ENCODE results near the gene ZBTB7C. TPM values are rescaled to one million over a fixed set of nuclear protein-coding genes. Genes with fewer than 3 reads are reported as not detected.

Gene ZBTB7C
- total RNA-seq, 1 donor from 2014 or later: 0.11 TPM

DNA sequence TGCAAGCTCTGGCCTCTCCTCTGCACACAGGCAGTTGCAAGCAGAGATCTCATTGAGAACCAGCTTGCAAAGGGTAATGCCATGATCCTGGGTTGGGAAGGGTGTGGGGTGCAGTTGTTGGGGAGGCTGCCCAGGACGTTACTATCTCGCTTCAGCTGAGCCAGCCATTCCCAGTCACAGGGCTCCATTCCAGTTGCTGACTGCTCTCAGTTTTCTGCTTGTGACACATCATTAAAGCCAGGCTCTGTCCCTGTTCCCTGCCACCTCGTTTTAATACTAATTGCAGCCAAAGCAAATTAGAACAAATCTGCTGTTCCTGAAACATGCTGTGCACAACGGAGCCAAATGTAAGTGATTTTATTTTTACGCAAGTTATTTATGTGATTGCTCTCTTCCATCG lies 416.2 kb downstream of the ZBTB7C start:
- no peak overlapping the region for H3K27ac Mint-ChIP-seq (ENCODE audit: unreplicated experiment)
- H3K4me3 Mint-ChIP-seq (ENCODE audit: unreplicated experiment): no peak overlapping the region
- TF ChIP-seq, protein P1, sequence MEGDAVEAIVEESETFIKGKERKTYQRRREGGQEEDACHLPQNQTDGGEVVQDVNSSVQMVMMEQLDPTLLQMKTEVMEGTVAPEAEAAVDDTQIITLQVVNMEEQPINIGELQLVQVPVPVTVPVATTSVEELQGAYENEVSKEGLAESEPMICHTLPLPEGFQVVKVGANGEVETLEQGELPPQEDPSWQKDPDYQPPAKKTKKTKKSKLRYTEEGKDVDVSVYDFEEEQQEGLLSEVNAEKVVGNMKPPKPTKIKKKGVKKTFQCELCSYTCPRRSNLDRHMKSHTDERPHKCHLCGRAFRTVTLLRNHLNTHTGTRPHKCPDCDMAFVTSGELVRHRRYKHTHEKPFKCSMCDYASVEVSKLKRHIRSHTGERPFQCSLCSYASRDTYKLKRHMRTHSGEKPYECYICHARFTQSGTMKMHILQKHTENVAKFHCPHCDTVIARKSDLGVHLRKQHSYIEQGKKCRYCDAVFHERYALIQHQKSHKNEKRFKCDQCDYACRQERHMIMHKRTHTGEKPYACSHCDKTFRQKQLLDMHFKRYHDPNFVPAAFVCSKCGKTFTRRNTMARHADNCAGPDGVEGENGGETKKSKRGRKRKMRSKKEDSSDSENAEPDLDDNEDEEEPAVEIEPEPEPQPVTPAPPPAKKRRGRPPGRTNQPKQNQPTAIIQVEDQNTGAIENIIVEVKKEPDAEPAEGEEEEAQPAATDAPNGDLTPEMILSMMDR (IDR thresholded peaks at IDR 0.05): no peak
- peaks cover 22% of the 10 kb centered on the region for H3K27me3 Mint-ChIP-seq (ENCODE audit: unreplicated experiment)
- DNase-seq (ENCODE audit: extremely low spot score, unreplicated experiment): no peak
- H3K36me3 Mint-ChIP-seq (ENCODE audit: unreplicated experiment): no peaks in the 10 kb centered on the region
- H3K4me1 Mint-ChIP-seq (ENCODE audit: unreplicated experiment): peaks cover 6% of the 10 kb centered on the region
- no peaks in the 10 kb centered on the region for H3K9me3 Mint-ChIP-seq (ENCODE audit: unreplicated experiment)

DNA sequence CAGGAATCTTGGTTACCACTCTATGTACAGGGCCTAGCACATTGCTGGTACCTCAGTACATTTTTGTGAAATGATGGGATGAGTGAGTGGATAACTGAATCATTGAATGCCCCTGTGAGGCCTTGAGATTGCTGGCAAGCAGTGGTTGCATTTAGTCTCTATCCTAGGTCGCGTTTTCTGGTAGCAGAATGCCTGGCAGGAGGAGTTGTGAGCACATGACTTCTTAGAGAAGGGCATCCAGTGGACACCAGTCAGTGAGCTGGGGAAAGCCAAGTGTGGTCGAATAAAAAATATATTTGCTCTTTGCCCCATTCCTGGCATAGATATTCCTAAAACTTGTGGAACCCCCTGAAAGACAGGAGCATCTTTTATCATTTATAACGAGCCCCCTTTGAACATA lies 416.9 kb downstream of the ZBTB7C start:
- peaks cover 25% of the 10 kb centered on the region for H3K27me3 Mint-ChIP-seq (ENCODE audit: unreplicated experiment)
- TF ChIP-seq, protein P1 (IDR thresholded peaks at IDR 0.05): no peak
- no peak overlapping the region for H3K4me3 Mint-ChIP-seq (ENCODE audit: unreplicated experiment)

DNA sequence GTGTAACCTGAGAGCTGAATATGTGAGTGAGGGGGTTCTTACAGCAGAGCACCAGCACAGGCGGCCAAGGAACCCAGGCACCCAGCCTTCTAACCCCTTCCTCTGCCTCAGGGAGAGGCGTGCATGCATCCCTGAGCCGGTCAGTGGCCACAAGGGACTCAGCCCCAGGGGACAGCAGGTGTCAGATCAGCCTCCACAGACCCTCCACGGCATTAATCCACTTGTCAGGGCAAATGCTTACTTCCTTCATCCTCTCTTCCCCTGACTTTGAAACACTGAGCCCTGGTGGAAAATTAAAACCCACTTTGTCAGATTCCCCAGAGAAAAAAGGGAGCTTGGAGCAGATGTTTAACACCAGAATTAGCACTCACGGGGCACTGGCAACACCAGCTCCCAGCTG lies 418.2 kb downstream of the ZBTB7C start:
- no peak for DNase-seq (ENCODE audit: extremely low spot score, unreplicated experiment)
- Mint-ChIP-seq H3K4me1 (ENCODE audit: unreplicated experiment) (peaks cover 7% of the 10 kb centered on the region), H3K27me3 (ENCODE audit: unreplicated experiment) (peaks cover 22% of the 10 kb centered on the region), H3K27ac (ENCODE audit: unreplicated experiment) (no peak overlapping the region), H3K9me3 (ENCODE audit: unreplicated experiment) (no peaks in the 10 kb centered on the region), H3K36me3 (ENCODE audit: unreplicated experiment) (no peaks in the 10 kb centered on the region), H3K4me3 (ENCODE audit: unreplicated experiment) (no peak overlapping the region)
- TF ChIP-seq, protein P1 (IDR thresholded peaks at IDR 0.05): no peak

More for the DNA sequence above, 416.9 kb downstream of the ZBTB7C start:
- no peak for DNase-seq (ENCODE audit: extremely low spot score, unreplicated experiment)
- H3K4me1 Mint-ChIP-seq (ENCODE audit: unreplicated experiment): peaks cover 6% of the 10 kb centered on the region
- no peak overlapping the region for H3K27ac Mint-ChIP-seq (ENCODE audit: unreplicated experiment)
- no peaks in the 10 kb centered on the region for H3K9me3 Mint-ChIP-seq (ENCODE audit: unreplicated experiment)
- H3K36me3 Mint-ChIP-seq (ENCODE audit: unreplicated experiment): no peaks in the 10 kb centered on the region

DNA sequence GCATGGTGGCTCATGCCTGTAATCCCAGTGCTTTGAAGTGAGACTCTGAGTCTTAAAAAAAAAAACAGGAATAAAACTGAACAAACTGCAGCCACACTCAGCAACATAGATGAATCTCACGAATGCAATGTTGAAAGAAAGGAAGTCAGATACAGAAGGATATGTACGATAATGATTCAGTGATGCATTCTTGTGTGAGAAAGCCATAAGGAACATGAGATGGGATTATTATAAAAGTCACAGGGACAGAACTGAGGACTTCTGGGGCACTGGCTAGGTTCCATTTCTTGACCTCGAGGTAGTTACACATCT lies 421.8 kb downstream of the ZBTB7C start:
- no peak for DNase-seq (ENCODE audit: extremely low spot score, unreplicated experiment)
- Mint-ChIP-seq H3K36me3 (ENCODE audit: unreplicated experiment) (no peaks in the 10 kb centered on the region), H3K27me3 (ENCODE audit: unreplicated experiment) (peaks cover 22% of the 10 kb centered on the region), H3K9me3 (ENCODE audit: unreplicated experiment) (no peaks in the 10 kb centered on the region), H3K4me3 (ENCODE audit: unreplicated experiment) (no peak overlapping the region), H3K27ac (ENCODE audit: unreplicated experiment) (no peak overlapping the region), H3K4me1 (ENCODE audit: unreplicated experiment) (peaks cover 1% of the 10 kb centered on the region)
- TF ChIP-seq, protein P1 (IDR thresholded peaks at IDR 0.05): no peak

DNA sequence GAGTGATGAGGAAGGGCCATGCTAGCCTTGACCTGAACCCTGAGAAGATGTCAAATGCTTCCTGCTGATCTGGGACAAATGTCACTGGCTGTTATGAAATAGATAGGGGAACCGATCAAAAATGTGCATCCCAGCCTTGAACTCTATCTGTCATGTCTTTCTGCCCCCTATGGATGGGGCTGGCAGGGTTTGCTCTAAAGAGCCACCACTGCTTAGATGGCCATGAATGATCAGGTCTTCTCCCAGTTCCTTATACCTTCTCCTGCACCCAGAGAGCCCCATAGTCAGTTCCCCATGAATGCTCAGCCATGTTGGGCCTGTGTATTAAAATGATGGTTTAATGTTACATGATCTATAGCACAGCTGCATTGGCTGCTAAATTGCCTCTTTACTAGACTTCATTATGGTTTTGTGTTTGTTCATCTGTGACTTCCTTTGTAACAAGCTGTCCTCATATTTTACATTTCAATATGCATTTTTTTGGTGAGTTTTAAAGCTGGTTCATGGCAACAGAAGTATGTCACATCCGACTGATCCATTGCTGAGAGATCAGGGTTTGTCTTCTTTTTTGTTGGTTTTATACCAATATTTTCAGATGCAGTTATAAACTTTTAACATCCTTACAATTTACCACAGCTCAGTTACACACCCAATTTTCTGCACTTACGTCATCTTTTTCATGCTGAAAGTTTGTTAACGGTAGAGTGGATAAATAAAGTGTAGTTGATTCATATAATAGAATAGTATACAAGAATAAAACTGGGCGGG lies 422.4 kb downstream of the ZBTB7C start:
- H3K4me3 Mint-ChIP-seq (ENCODE audit: unreplicated experiment): no peak overlapping the region
- peaks cover 22% of the 10 kb centered on the region for H3K27me3 Mint-ChIP-seq (ENCODE audit: unreplicated experiment)
- TF ChIP-seq, protein P1 (IDR thresholded peaks at IDR 0.05): no peak
- no peaks in the 10 kb centered on the region for H3K36me3 Mint-ChIP-seq (ENCODE audit: unreplicated experiment)
- no peak overlapping the region for H3K27ac Mint-ChIP-seq (ENCODE audit: unreplicated experiment)
- peaks cover 1% of the 10 kb centered on the region for H3K4me1 Mint-ChIP-seq (ENCODE audit: unreplicated experiment)
- H3K9me3 Mint-ChIP-seq (ENCODE audit: unreplicated experiment): no peaks in the 10 kb centered on the region
- DNase-seq (ENCODE audit: extremely low spot score, unreplicated experiment): no peak

All from osteocyte (in vitro differentiated cells).